ENCODE measurements around the gene FRMD4A.
"Not testable (repeated sequence)": the region's sequence is repeated elsewhere in the genome, so short reads cannot be mapped to it uniquely, and the experiment has no call there.

Gene FRMD4A

DNA sequence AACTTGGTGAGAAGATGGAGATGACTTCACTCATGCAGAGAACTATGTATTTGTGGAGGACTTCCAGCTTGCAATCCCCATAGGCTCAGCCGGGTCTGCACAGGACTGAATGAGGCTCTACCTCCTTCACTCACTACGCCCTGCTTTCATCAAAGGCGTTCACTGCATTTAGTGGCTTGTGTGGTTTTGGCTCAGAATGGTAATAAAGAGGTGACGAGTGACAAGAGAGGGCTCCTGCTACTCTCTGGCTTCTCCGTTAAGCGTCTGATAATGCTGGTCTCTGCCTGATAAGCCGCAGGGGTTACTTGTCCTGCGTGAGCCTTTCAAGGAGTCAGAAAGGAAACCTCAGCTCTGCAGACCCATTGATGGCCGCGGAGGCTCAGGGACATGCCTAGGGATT is 400.6 kb downstream of the FRMD4A start:
- no peak for DNase-seq

- DNase-seq = no peak
These were observed 402.3 kb downstream of the FRMD4A start for GRCh38 chr10:13928451-13928850.

DNA sequence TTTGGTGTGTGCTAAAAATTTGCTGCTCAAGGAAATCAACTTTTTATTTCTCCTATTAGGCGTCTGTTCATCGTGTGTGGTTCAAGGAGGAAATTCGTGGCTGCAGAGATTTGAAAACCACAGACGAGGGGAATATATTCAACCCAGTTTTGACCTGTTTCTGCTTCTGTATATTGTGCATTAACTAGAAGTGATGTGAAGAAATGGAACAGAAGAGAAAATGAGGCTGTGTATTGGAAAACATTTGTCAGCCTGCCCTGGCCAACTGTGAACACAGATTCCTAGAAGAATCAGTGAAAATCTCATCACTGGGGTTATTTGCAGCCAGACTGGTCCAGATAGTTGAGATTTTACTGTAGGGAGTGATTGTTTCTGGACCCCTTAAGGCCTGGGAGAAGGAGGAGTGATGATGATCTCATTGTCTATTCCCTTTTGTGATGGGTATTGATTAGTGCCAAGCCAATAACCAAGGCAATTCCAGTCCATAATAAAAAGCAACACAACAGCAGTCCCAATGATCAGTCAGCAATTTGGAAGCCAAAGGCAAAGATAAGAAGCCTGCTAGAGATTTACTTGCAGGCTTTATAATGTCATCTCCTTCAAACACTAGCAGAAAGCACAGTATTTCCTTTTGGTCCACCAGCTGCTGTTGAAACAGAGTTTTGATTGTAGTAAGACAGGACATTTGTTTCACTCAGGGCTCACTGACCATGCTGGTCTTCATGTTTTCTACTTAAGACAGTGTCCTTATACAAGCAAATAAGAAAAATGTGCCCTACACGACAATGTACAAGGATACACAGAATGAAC is 404.5 kb downstream of the FRMD4A start:
- no peak for DNase-seq

- DNase-seq = no peak
These were observed 406.5 kb downstream of the FRMD4A start for GRCh38 chr10:13924040-13924725.

DNA sequence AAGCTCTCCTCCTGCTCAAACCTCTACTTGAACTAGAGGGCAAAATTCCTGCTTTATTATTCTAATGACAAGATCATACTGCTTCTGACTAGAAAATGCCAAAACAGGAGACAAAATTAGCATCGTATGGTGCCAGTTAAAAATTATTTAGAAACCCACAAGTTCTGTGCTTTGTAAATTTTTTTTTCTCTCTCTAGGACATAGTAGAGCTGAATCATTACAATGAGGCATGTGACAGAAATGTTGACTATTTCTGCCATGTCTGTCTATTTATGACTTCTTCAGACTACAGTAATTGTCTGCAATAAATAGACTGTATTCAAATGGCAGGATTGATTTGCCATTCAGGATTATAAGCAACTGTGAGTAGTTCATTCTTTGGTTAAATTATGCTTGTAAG is 408.1 kb downstream of the FRMD4A start:
- no peak for DNase-seq

DNA sequence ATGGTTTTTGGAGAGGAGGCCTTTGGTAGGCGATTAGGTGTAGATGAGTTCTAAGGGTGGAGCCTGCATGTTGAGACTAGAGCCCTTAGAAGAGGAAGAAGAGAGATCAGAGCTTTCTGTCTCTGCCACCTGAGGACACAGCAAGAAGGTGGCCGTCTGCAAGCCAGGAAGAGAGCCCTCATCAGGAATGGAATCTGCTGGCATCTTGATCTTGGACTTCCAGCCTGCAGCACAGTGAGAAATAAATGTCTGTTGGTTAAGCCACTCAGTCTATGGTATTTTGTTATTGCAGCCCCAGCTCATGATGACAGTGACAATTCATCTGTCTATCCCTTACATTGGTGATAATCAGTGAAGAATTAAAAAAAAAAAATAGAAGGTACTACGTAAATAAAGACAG is 408.8 kb downstream of the FRMD4A start:
- DNase-seq = no peak

DNA sequence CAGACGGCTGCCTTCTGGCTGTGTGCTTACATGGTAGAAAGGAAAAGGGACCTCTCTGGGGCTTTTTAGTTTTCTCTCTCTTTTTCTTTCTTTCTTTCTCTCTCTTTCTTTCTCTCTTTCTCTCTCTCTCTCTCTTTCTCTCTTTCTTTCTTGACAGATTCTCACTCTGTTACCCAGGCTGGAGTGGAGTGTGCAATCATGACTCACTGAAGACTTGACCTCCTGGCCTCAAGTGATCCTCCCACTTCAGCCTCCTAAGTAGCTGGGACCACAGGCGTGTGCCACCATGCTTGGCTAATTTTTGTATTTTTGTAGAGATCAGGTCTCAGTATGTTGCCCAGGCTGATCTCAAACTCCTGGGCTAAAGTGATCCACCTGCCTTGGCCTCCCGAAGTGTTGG is 409.6 kb downstream of the FRMD4A start:
- not testable (repeated sequence) for DNase-seq

- DNase-seq = no peak
These were observed 410.3 kb downstream of the FRMD4A start for GRCh38 chr10:13920465-13920864.

DNA sequence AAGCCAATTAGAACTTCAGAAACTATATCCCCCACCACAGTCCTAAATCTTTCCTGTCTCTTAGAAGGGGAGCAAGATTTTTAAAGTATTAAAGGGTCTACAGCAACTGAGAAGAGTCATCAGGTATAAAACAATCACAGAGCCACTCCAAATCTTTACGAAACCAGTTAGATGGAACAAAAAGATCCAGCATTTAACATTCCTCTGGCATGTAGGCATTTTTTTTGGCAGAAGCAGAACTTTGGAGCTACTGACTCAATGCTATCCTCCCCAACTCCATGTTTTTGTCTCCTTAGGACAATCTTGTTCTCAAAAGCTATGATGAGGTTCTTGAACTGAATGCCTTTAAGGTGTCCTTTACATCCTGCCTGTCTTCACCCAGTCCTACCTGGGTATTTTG is 410.7 kb downstream of the FRMD4A start:
- DNase-seq = no peak

DNA sequence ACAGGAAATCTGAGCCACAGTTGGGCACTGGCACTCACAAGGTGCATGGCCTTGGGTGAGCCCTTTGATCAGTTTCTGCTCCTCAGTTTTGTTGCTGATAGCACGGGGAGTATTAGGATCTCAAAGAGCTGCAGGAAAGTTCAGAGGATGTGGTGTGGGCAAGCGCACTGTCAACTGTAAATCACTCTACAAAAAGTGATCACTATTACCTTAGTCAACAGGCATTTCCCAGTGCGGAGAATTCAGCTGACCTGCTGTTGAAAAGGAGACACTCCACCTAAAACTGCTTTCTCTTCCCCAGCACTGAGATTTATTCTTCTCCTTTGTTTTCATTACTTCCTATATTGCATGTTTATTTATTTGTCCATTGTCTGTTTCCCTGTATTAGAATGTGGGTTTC is 412.9 kb downstream of the FRMD4A start:
- no peak for DNase-seq

GRCh38 chr10:13916384-13916947 is 414.3 kb downstream of the FRMD4A start:
- no peak for DNase-seq

DNA sequence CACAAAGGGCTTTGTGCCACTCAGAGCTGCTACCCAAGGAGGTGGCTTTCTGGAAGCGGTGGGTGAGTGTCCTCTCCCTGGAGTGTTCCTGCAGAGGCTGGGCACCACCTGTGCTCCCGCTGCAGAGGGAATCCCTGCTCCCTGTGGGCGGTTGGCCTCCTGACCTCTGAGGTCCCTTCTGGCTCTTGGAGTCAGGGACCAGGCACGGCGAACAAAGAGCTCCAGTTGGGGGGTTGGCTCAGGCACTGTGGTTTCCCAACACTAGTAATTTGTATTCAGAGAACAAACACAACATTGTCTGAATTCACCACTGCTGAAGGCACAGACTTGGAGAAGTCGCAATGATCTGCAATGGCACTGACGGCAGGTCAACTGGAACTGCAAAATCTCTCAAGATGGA is 415.0 kb downstream of the FRMD4A start:
- DNase-seq = no peak

- no peak for DNase-seq
These were observed 416.8 kb downstream of the FRMD4A start for GRCh38 chr10:13913897-13914296.

DNA sequence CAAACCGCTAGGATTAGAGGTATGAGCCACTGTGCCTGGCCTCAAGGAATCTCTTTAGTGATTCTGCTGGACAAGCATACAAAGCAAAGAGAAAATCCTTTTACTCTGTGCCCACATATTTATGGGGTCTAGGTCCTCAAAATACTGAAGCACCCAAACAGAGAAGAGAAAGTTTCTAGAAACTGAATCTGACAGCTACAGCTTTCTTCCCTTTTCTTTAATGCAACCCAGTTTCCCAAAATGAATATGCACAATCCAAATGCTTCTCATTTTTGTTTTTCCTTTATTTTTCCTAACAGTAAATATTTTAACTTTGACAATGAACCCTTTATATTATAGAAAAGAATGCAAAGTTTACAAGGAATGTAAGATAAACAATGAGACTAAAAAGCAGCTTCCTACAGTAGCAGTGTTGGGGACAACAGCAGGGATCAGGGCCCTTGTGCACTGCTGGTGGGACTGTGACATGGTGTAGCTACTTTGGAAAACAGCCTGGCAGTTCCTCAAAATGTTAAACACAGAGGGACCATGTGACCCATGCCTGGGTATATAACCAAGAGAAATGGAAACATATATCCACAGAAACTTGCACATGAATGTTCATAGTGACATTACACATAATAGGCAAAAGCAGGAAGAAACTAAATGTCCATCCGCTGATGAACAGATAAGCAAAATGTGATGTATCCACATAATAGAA is 418.8 kb downstream of the FRMD4A start:
- no peak for DNase-seq

GRCh38 chr10:13909516-13910258 is 421.0 kb downstream of the FRMD4A start:
- no peak for DNase-seq

- no peak for DNase-seq
These were observed 422.2 kb downstream of the FRMD4A start for GRCh38 chr10:13908475-13908874.

DNA sequence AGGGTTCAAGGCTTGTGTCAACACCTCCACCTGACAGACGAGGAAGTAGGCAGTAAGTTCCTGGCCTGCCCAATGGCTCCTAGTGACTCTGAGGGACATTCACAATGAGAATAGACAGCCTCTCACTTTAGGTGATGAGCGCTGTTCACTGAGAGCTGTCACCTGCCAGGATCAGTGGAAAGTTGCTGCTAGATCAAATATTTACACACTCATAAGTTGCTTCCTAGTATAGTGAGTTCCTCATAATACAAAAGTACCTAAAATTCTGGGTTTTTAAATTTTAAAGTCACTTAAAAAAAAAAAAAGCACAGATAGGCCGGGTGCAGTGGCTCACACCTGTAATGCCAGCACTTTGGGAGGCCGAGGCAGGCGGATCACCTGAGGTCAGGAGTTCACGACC is 423.2 kb downstream of the FRMD4A start:
- no peak for DNase-seq

DNA sequence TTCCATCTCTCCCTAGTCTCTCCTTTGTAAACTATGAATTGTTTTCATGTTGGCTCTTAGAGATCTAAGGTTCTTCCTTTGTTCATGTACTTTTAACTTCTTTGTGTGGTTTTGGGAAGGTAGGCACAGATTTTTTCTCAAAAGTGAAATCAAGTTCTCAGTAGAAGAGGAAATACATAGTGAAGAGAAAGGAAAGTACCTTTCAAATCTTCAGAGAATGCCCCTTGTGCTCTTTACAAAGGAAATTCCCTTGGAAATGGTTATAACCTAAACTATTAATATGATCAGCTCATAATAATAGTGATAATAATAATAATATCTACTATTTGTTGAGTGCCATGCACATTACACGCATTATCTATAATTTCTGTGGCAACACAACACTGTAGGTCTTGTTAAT is 425.4 kb downstream of the FRMD4A start:
- no peak for DNase-seq

- no peak for DNase-seq
These were observed 426.7 kb downstream of the FRMD4A start for GRCh38 chr10:13904064-13904463.

DNA sequence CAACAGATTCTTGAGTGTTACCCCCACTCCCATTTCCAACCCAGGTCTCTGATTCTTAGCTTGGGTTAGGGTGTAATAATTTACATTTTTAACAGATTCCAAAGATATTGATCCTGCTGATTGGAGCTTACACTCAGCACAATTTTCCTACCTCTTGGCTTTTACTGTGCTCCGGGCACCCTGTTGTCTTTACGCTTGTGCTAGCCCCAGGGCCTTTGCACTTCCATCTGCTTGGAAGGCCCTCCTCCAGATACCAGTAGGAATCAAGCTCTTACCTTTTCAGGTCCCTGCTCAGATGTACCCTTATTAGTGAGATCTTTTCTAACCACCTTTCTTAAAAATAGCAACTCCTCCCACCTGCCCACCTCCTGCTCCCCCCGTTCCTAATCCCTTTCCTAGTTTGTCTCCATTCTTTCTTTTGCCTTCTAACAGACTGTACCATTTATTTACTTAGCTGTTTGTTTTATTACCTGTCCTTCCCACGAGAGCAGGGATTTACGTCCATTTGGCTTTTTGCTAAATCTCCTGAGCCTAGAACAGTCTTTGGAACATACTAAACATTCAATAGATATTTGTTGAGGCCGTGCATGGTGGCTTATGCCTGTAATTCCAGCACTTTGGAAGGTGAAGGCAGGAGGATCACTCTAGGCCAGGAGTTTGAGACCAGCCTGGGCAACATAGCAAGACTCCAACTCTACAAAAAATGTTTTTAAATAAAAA is 427.7 kb downstream of the FRMD4A start:
- DNase-seq = no peak

DNA sequence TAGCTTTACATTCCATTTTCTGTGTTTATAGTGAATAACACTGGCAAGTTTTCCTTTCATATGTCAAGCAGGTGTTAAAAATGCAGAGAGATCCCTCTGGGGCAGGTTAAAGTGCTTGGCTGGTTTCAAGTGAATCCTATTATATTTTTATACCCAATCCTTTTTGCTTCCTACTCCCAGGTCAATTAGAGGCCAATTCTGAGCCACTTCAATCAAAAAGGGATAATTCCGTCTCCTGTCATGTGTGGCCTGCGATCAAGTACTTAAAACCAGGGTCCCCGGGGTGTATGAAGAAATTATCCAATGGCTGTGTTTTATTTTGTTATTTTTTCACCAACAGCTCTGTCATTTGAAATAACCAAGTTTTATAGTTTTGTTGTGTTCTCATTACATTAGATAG is 430.8 kb downstream of the FRMD4A start:
- DNase-seq = no peak

- DNase-seq = not testable (repeated sequence)
These were observed 434.6 kb downstream of the FRMD4A start for GRCh38 chr10:13896146-13896545.

All from NCI-H1436 treated with DMSO at 0.1 percent for 48 hours (cell line).